ENCODE data around the gene FGFR2.

FGFR2 gene

GRCh38 chr10:121578298-121578697 is 19.9 kb downstream of the FGFR2 start:
- TF ChIP-seq CTCF (IDR thresholded peaks at IDR 0.05; ENCODE audit: control insufficient read depth, extremely low read depth, insufficient read depth): no peak
- no peak overlapping the region for H3K4me3 ChIP-seq (ENCODE audit: low read depth, low read length)
- DNase-seq (ENCODE audit: low read depth): no peak

DNA sequence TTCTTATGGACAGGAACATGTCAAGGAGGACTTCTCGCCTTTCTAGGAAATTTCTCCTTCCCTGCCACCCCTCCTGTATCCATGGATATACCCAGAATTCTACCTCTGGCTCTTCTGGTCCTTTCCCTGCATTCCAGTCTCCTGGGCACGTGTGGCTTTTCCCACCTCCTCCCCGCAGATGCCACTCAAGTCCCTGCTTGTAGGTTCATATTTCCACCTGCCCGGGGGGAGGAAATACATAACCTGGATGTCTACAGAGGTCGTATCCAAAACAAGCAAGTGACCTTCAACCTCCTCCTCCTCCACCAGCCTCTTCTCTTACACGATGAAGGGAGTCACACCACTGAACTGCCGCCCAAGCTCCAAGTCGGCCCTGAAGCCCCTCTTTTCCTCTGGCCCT is 20.7 kb downstream of the FGFR2 start:
- H3K4me3 ChIP-seq (ENCODE audit: low read depth, low read length): no peak overlapping the region
- no peak for TF ChIP-seq CTCF (IDR thresholded peaks at IDR 0.05; ENCODE audit: control insufficient read depth, extremely low read depth, insufficient read depth)
- no peak for DNase-seq (ENCODE audit: low read depth)

- no peak overlapping the region for H3K4me3 ChIP-seq (ENCODE audit: low read depth, low read length)
- TF ChIP-seq CTCF (IDR thresholded peaks at IDR 0.05; ENCODE audit: control insufficient read depth, extremely low read depth, insufficient read depth): no peak
These were observed 22.1 kb downstream of the FGFR2 start for GRCh38 chr10:121576139-121576538.

GRCh38 chr10:121574519-121575166 is 23.6 kb downstream of the FGFR2 start:
- DNase-seq (ENCODE audit: low read depth): no peak
- TF ChIP-seq CTCF (IDR thresholded peaks at IDR 0.05; ENCODE audit: control insufficient read depth, extremely low read depth, insufficient read depth): no peak
- H3K4me3 ChIP-seq (ENCODE audit: low read depth, low read length): no peak overlapping the region

More at GRCh38 chr10:121576139-121576538, 22.1 kb downstream of the FGFR2 start:
- no peak for DNase-seq (ENCODE audit: low read depth)

DNA sequence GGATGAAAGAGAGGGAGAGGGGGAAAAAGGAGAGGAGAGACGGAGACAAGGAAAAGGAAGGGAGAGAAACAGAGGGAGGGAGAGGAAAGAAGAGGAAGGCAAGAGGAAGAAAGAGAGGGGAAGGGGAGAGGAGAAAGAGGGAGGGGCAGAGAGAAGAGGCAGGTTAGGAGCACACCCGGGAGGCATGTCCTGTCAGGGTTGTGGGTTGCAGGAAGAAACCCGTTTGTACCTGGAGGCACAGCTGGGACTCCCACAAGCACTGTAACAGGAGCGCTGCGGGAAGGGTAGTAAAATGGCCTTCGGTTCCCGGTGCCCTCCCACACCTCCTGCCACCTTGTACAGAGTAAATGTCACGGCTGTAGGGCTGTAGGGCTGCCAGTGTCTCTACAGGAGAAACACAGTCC is 24.7 kb downstream of the FGFR2 start:
- no peak for TF ChIP-seq CTCF (IDR thresholded peaks at IDR 0.05; ENCODE audit: control insufficient read depth, extremely low read depth, insufficient read depth)
- no peak for DNase-seq (ENCODE audit: low read depth)

GRCh38 chr10:121572859-121573537 is 25.2 kb downstream of the FGFR2 start:
- TF ChIP-seq CTCF (IDR thresholded peaks at IDR 0.05; ENCODE audit: control insufficient read depth, extremely low read depth, insufficient read depth): no peak
- peak; percentile 95 for DNase-seq (ENCODE audit: low read depth)
- no peak overlapping the region for H3K4me3 ChIP-seq (ENCODE audit: low read depth, low read length)

More for the DNA sequence above, 24.7 kb downstream of the FGFR2 start:
- no peak overlapping the region for H3K4me3 ChIP-seq (ENCODE audit: low read depth, low read length)
